ENCODE results near the gene HPD. TPM values are rescaled to one million over a fixed set of nuclear protein-coding genes. Genes with fewer than 3 reads are reported as not detected.
"Not testable (repeated sequence)": the region's sequence is repeated elsewhere in the genome, so short reads cannot be mapped to it uniquely, and the experiment has no call there.

The HPD gene
- total RNA-seq: under 1 TPM in 3 of 8 experiments, not detected in 5; 0.19 to 0.46 (median 0.21) TPM

GRCh38 chr12:121858662-121859572 is at the start of gene HPD:
Gene HPD (minus strand): TSS chr12:121858859. CDS start chr12:121858823, 36 bp downstream.
- no peak within 1 kb of the TSS for H3K4me3 ChIP-seq
- H3K4me1 ChIP-seq (replicated peaks in 1 of 2): peaks cover 22 to 27% of the 10 kb centered on the region in 2 donors
- in situ Hi-C loops (cut with MboI; ENCODE audit: low pct_unique_long_range_greater_than_20kb in 2 of 9, low sequenced_read_pairs in 9 of 9, unreplicated experiment in 9 of 9): no loop called here
- H3K27ac ChIP-seq: no peak within 1 kb of the TSS
- WGBS, 10 experiments: 29 to 79% (median 49%) methylated on average over 2 to 11 of the region's 16 CpGs; no CpG with 5 or more reads in 2 of the 10 experiments
- ATAC-seq (replicated peaks in 6 of 8): peak; percentile 67 to 83 (median 74)

GRCh38 chr12:121905746-121906145 is 47.1 kb upstream of the HPD start:
- no peaks in the 10 kb centered on the region for H3K4me1 ChIP-seq (replicated peaks in 1 of 2)
- 29 to 100% (median 93%) methylated on average over 1 to 4 of the region's 4 CpGs; no CpG with 5 or more reads in 2 of the 10 experiments for WGBS, 10 experiments
- peak in 1 of 8 experiments; percentile 58 for ATAC-seq (replicated peaks in 6 of 8)
- in situ Hi-C loops (cut with MboI; ENCODE audit: low pct_unique_long_range_greater_than_20kb in 2 of 9, low sequenced_read_pairs in 9 of 9, unreplicated experiment in 9 of 9): no loop called here
- no peak overlapping the region for H3K4me3 ChIP-seq
- no peak overlapping the region for H3K27ac ChIP-seq

DNA sequence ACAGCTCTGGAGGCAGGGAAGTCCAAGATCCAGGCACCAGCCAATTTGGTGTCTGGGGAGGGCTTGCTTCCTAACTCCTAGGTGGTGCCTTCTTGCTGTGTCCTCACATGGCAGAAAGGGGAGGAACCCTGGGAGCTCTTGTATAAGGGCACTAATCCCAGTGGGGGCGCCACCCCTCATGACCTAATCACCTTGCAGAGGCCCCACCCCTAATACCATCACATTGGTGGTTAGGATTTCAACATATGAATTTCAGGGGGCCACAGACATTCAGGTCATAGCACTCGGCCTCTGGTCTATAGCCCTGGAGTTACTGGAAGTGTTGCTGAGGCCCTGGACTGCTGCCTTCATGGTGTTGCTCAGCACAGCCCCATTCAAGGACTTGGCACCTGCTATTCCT is 44.5 kb upstream of the HPD start:
- no peaks in the 10 kb centered on the region for H3K4me1 ChIP-seq (replicated peaks in 1 of 2)
- H3K4me3 ChIP-seq: no peak overlapping the region
- 86 to 100% (median 94%) methylated on average over 1 to 2 of the region's 2 CpGs; no CpG with 5 or more reads in 7 of the 10 experiments for WGBS, 10 experiments
- ATAC-seq (replicated peaks in 6 of 8): peak in 3 of 8 experiments; percentile 52 to 60 (median 57)
- H3K27ac ChIP-seq: no peak overlapping the region
- in situ Hi-C loops (cut with MboI; ENCODE audit: low pct_unique_long_range_greater_than_20kb in 2 of 9, low sequenced_read_pairs in 9 of 9, unreplicated experiment in 9 of 9): no loop called here

DNA sequence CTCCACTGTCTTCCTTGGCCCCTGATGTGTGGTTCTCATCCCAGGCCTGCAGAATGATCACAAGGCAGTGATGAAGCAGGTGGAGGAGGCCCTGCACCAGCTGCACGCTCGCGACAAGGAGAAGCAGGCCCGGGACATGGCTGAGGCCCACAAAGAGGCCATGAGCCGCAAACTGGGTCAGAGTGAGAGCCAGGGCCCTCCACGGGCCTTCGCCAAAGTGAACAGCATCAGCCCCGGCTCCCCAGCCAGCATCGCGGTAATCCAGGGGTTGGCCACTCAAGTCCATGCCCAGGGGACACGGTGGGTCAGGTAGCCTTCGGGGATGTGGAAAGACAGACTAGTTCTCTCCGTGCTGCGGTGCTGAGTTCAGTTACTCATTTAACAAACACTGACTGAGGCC is 40.9 kb upstream of the HPD start:
- no peak overlapping the region for H3K4me3 ChIP-seq
- ATAC-seq (replicated peaks in 6 of 8): no peak
- in situ Hi-C loops (cut with MboI; ENCODE audit: low pct_unique_long_range_greater_than_20kb in 2 of 9, low sequenced_read_pairs in 9 of 9, unreplicated experiment in 9 of 9): no loop called here
- peaks cover 0 to under 1% of the 10 kb centered on the region in 2 donors for H3K4me1 ChIP-seq (replicated peaks in 1 of 2)
- no peak overlapping the region for H3K27ac ChIP-seq
- WGBS, 10 experiments: 90 to 100% (median 100%) methylated on average over 1 to 9 of the region's 14 CpGs; no CpG with 5 or more reads in 3 of the 10 experiments

DNA sequence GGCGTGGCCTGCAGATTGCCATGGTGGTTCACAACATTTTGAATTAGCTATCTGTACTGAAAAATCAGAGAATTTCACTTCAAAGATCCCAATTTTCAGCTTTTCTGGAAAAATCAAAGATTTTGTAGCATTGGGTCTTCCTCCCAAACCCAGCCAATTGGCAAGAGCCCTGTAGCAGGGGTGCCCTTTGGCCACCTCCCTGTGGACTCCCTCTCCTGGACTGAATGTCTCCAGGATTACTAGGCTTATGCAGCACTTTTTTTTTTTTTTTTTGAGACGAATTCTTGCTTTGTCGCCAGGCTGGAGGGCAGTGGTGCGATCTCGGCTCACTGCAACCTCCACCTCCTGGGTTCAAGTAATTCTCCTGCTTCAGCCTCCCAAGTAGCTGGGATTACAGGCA is 39.6 kb upstream of the HPD start:
- in situ Hi-C loops (cut with MboI; ENCODE audit: low pct_unique_long_range_greater_than_20kb in 2 of 9, low sequenced_read_pairs in 9 of 9, unreplicated experiment in 9 of 9): no loop called here

DNA sequence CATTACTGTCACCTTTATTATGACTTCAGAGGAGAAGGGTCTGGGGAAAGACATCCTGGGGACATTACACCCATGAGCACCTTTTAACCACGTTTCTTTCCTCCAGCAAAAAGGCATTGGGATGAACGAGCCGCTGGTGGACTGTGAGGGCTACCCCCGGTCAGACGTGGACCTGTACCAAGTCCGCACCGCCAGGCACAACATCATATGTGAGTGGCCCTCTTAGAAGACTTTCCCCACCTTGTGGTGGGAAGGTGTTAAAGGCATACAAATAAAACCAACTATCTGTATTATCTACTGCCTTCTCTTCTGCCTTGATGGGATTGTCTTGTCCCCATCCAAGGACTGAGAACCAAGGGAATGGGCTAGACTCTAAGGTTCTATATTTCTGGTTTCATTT is 36.0 kb upstream of the HPD start:
- peak in 5 of 8 experiments; percentile 24 to 43 (median 29) for ATAC-seq (replicated peaks in 6 of 8)
- no peak overlapping the region for H3K27ac ChIP-seq
- in situ Hi-C loops (cut with MboI; ENCODE audit: low pct_unique_long_range_greater_than_20kb in 2 of 9, low sequenced_read_pairs in 9 of 9, unreplicated experiment in 9 of 9): no loop called here

More for the DNA sequence above, 39.6 kb upstream of the HPD start:
- Histone ChIP-seq H3K4me1 (replicated peaks in 1 of 2) (peaks cover 4 to 13% of the 10 kb centered on the region in 2 donors), H3K27ac (no peak overlapping the region), H3K4me3 (no peak overlapping the region)
- 50 to 100% (median 89%) methylated on average over 1 to 5 of the region's 5 CpGs; no CpG with 5 or more reads in 3 of the 10 experiments for WGBS, 10 experiments
- ATAC-seq (replicated peaks in 6 of 8): no peak

DNA sequence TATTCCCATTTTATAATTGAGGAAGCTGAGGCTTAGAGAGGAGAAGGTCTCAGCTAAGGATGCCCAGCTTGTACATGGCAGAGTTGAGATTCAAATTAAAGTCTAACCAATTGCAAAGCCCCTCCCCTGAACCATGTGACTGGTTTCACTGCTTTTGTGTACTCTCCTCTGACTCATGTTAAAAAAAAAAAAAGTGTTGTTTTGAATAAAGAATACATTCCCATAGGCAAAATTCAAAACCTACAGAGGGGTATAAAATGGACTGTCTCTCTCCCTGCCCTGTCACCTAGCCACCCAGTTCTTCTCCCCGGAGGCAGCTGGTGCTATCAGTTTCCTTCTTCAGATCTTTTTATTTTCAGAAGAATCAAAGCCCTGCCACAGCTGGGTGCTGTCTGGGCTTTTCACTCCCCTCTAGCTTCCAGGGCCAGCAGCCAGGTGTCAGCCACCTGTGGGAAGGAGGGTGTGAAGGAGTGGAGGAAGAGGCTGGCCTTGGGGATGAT is 35.4 kb upstream of the HPD start:
- Histone ChIP-seq H3K27ac (no peak overlapping the region), H3K4me1 (replicated peaks in 1 of 2) (peaks cover 10 to 18% of the 10 kb centered on the region in 2 donors), H3K4me3 (no peak overlapping the region)
- WGBS, 10 experiments: 0 to 88% (median 53%) methylated on average over 1 of the region's 1 CpG; no CpG with 5 or more reads in 4 of the 10 experiments
- peak; percentile 59 to 82 (median 64) for ATAC-seq (replicated peaks in 6 of 8)
- in situ Hi-C loops (cut with MboI; ENCODE audit: low pct_unique_long_range_greater_than_20kb in 2 of 9, low sequenced_read_pairs in 9 of 9, unreplicated experiment in 9 of 9): no loop called here

More for the DNA sequence above, 36.0 kb upstream of the HPD start:
- WGBS, 10 experiments: 60 to 92% (median 87%) methylated on average over 2 to 7 of the region's 7 CpGs; no CpG with 5 or more reads in 5 of the 10 experiments
- H3K4me3 ChIP-seq: no peak overlapping the region
- H3K4me1 ChIP-seq (replicated peaks in 1 of 2): peaks cover 7 to 16% of the 10 kb centered on the region in 2 donors

GRCh38 chr12:121892673-121893561 is 34.3 kb upstream of the HPD start:
- Histone ChIP-seq H3K4me3 (no peak overlapping the region), H3K27ac (no peak overlapping the region), H3K4me1 (replicated peaks in 1 of 2) (peaks cover 10 to 18% of the 10 kb centered on the region in 2 donors)
- in situ Hi-C loops (cut with MboI; ENCODE audit: low pct_unique_long_range_greater_than_20kb in 2 of 9, low sequenced_read_pairs in 9 of 9, unreplicated experiment in 9 of 9): no loop called here
- WGBS, 10 experiments: 73 to 100% (median 90%) methylated on average over 1 to 7 of the region's 13 CpGs; no CpG with 5 or more reads in 1 of the 10 experiments
- no peak for ATAC-seq (replicated peaks in 6 of 8)

DNA sequence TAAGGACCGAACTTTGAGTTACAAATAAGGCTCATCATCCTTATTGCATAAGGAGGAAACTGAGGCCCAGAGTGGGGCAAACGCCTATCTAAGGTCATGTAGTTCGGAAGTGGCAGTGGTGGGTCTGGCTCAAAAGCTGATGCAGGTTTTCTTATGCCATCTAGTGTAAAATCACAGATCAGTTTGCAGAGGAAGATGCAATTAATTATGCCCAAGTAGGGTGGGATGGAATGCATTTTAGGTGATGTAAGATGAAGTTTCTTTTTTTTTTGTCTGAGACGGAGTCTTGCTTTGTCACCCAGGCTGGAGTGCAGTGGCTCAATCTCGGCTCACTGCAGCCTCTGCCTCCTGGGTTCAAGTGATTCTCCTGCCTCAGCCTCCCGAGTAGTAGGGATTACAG is 31.0 kb upstream of the HPD start:
- 0 to 53% (median 19%) methylated on average over 1 to 5 of the region's 6 CpGs; no CpG with 5 or more reads in 4 of the 10 experiments for WGBS, 10 experiments
- ATAC-seq (replicated peaks in 6 of 8); in situ Hi-C loops (cut with MboI; ENCODE audit: low pct_unique_long_range_greater_than_20kb in 2 of 9, low sequenced_read_pairs in 9 of 9, unreplicated experiment in 9 of 9): not testable (repeated sequence)
- Histone ChIP-seq H3K4me1 (replicated peaks in 1 of 2) (peaks cover 10 to 18% of the 10 kb centered on the region in 2 donors), H3K27ac (peak overlapping the region in 1 of 2 donors; percentile 93), H3K4me3 (peak overlapping the region; percentile 68 to 88 (median 80))

- peak overlapping the region in 1 of 2 donors; percentile 93 for H3K27ac ChIP-seq
- ATAC-seq (replicated peaks in 6 of 8): no peak
- peaks cover 10 to 15% of the 10 kb centered on the region in 2 donors for H3K4me1 ChIP-seq (replicated peaks in 1 of 2)
- in situ Hi-C loops (cut with MboI; ENCODE audit: low pct_unique_long_range_greater_than_20kb in 2 of 9, low sequenced_read_pairs in 9 of 9, unreplicated experiment in 9 of 9): no loop called here
- WGBS, 10 experiments: 0 to 20% (median 0%) methylated on average over 1 to 7 of the region's 7 CpGs; no CpG with 5 or more reads in 1 of the 10 experiments
- H3K4me3 ChIP-seq: peak overlapping the region; percentile 68 to 88 (median 80)
These were observed 30.6 kb upstream of the HPD start for GRCh38 chr12:121889274-121889624.

GRCh38 chr12:121888478-121889273 is 30.0 kb upstream of the HPD start, which contains the start of gene PSMD9:
Gene PSMD9 (plus strand): TSS chr12:121888790. CDS start chr12:121888857, 67 bp downstream.
- in situ Hi-C loops (cut with MboI; ENCODE audit: low pct_unique_long_range_greater_than_20kb in 2 of 9, low sequenced_read_pairs in 9 of 9, unreplicated experiment in 9 of 9): no loop called here
- Histone ChIP-seq H3K27ac (peak within 1 kb of the TSS; percentile 88 to 93), H3K4me1 (replicated peaks in 1 of 2) (peaks cover 9% of the 10 kb centered on the region in 2 donors), H3K4me3 (peak within 1 kb of the TSS; percentile 68 to 88 (median 80))
- ATAC-seq (replicated peaks in 6 of 8): peak; percentile 87 to 95 (median 94)
- 0 to 22% (median 6%) methylated on average over 1 to 23 of the region's 67 CpGs; no CpG with 5 or more reads in 1 of the 10 experiments for WGBS, 10 experiments
